H1 (cell line): ENCODE results near the gene TAOK1. TPM values are rescaled to one million over a fixed set of nuclear protein-coding genes. Genes with fewer than 3 reads are reported as not detected.

Source experiments
- polyA plus RNA-seq, 7 experiments: library from polyadenylated mRNA; depleted of rRNA in 3 of 7; stranded (reverse) in 5 of 7; unstranded in 2 of 7; fragments of >200 nt in 5 of 7; fragments of 200-250 nt in 2 of 7; gene quantifications; 1 replicate in 5 of 7; 2 replicates in 1 of 7; 4 replicates in 1 of 7; pipeline versions ENCODE4 v1.2.1 to v1.2.3, GENCODE V29; 2011 to 2013; ENCODE audit warnings: missing spikeins in 2 of 7, mixed read lengths in 2 of 7
- small RNA-seq: library from polyadenylated mRNA; stranded (forward); fragments of <200 nt; extraction: miRNeasy Mini kit (QIAGEN cat#:217004); gene quantifications from one replicate; pipeline ENCODE3, GENCODE V24; 2013; ENCODE audit not compliant: insufficient read depth
- total RNA-seq: library from RNA; stranded (reverse); fragmentation: NEBNext Ultra II Directional; extraction: Animal tissue kit (Norgen Biotek cat#: 25700); gene quantifications from 2 replicates; pipeline ENCODE4 v1.2.1, GENCODE V29; 2021

Gene TAOK1
- total and polyA plus RNA-seq, 2 of the 8 experiments (the other 6 are each of a cell fraction or from before 2014, with no cell fraction given): 12.2 to 90.6 TPM

Small RNAs within 50 kb of the gene (small RNA-seq; reads per million reads assigned to genes)
- not detected for gene RNU4-34P
- not detected for gene RNU6-1034P
- gene RNU6-711P: not detected

Other genes starting within 250 kb of the TAOK1 start
- 36.6 and 43.8 TPM in 2 replicates for gene MYO18A, start 210.0 kb upstream of the TAOK1 start, total RNA-seq
- 7.6 and 10.1 TPM in 2 replicates for gene MYO18A, start 210.0 kb upstream of the TAOK1 start, polyA plus RNA-seq (2011; rRNA removed)
- not detected in 2 replicates for gene CRYBA1, start 143.5 kb upstream of the TAOK1 start, total RNA-seq
- 0.11 TPM in 1 of 2 replicates, not detected in the other for gene CRYBA1, start 143.5 kb upstream of the TAOK1 start, polyA plus RNA-seq (2011; rRNA removed)
- 118 TPM in 2 replicates for gene NUFIP2, start 96.2 kb upstream of the TAOK1 start, total RNA-seq
- gene NUFIP2, start 96.2 kb upstream of the TAOK1 start, polyA plus RNA-seq (2011; rRNA removed): 65.9 and 81.9 TPM in 2 replicates
- gene ABHD15, start 176.7 kb downstream of the TAOK1 start, total RNA-seq: 1.6 and 1.7 TPM in 2 replicates
- gene ABHD15, start 176.7 kb downstream of the TAOK1 start, polyA plus RNA-seq (2011; rRNA removed): 0.88 and 1.2 TPM in 2 replicates
- gene TP53I13, start 178.3 kb downstream of the TAOK1 start, total RNA-seq: 21.1 and 22.4 TPM in 2 replicates
- gene TP53I13, start 178.3 kb downstream of the TAOK1 start, polyA plus RNA-seq (2011; rRNA removed): 35.7 and 42.6 TPM in 2 replicates
- 60.6 and 62.4 TPM in 2 replicates for gene GIT1, start 199.3 kb downstream of the TAOK1 start, total RNA-seq
- 63.0 and 80.7 TPM in 2 replicates for gene GIT1, start 199.3 kb downstream of the TAOK1 start, polyA plus RNA-seq (2011; rRNA removed)
- gene ANKRD13B, start 202.8 kb downstream of the TAOK1 start, total RNA-seq: 41.0 and 48.5 TPM in 2 replicates
- 16.4 and 30.3 TPM in 2 replicates for gene ANKRD13B, start 202.8 kb downstream of the TAOK1 start, polyA plus RNA-seq (2011; rRNA removed)
- gene CORO6, start 232.5 kb downstream of the TAOK1 start, total RNA-seq: 2.1 and 2.5 TPM in 2 replicates
- 8.6 and 13.3 TPM in 2 replicates for gene CORO6, start 232.5 kb downstream of the TAOK1 start, polyA plus RNA-seq (2011; rRNA removed)